ENCODE data around the gene GLI1. TPM values are rescaled to one million over a fixed set of nuclear protein-coding genes. Genes with fewer than 3 reads are reported as not detected.
A peak's percentile ranks its signal among the peaks of the same experiment; 100 is the strongest.
"Not testable (repeated sequence)": the region's sequence is repeated elsewhere in the genome, so short reads cannot be mapped to it uniquely, and the experiment has no call there.

GLI1 gene
- total RNA-seq, 2 donors from 2014 or later, result 0.10 to 0.22 TPM

- Mint-ChIP-seq H3K4me3 (no peak overlapping the region), H3K27ac (peak overlapping the region; percentile 74), H3K4me1 (peaks cover under 1% of the 10 kb centered on the region), H3K27me3 (no peaks in the 10 kb centered on the region), H3K36me3 (ENCODE audit: low read depth) (peaks cover 8% of the 10 kb centered on the region)
- no peaks in the 10 kb centered on the region for H3K9me3 ChIP-seq (ENCODE audit: control insufficient read depth, low read length, poor library complexity, severe bottlenecking)
- ATAC-seq (no peak), DNase-seq (no peak)
Observed at GRCh38 chr12:57511588-57512325, 52.2 kb downstream of the GLI1 start.

GRCh38 chr12:57512665-57513064 is 53.1 kb downstream of the GLI1 start:
- ATAC-seq (no peak), DNase-seq (no peak)
- peaks cover 7% of the 10 kb centered on the region for H3K4me1 Mint-ChIP-seq
- no peak overlapping the region for H3K27ac Mint-ChIP-seq
- H3K27me3 Mint-ChIP-seq, result no peaks in the 10 kb centered on the region
- no peaks in the 10 kb centered on the region for H3K9me3 ChIP-seq (ENCODE audit: control insufficient read depth, low read length, poor library complexity, severe bottlenecking)
- no peak overlapping the region for H3K4me3 Mint-ChIP-seq
- peaks cover 8% of the 10 kb centered on the region for H3K36me3 Mint-ChIP-seq (ENCODE audit: low read depth)

DNA sequence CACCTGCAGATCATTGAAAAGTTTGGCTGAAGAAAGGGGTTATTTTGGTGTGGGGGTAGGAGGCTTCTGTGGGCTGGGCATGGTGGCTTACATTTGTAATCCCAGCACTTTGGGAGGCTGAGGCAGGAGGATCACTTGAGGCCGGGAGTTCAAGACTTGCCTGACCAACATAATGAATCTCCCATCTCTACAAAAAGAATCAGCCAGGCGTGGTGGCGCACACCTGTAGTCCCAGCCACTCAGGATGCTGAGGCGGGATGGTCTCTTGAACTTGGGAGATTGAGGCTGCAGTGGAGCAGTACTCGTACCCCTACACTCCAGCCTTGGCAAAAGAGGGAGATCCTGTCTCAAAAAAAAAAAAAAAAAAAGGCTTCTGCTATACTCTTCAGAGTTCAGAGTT is 53.7 kb downstream of the GLI1 start:
- peaks cover 9% of the 10 kb centered on the region for H3K36me3 Mint-ChIP-seq (ENCODE audit: low read depth)
- no peak for DNase-seq
- peaks cover 10% of the 10 kb centered on the region for H3K4me1 Mint-ChIP-seq
- no peak overlapping the region for H3K27ac Mint-ChIP-seq
- H3K9me3 ChIP-seq (ENCODE audit: control insufficient read depth, low read length, poor library complexity, severe bottlenecking), result no peaks in the 10 kb centered on the region
- H3K4me3 Mint-ChIP-seq, result no peak overlapping the region
- H3K27me3 Mint-ChIP-seq, result no peaks in the 10 kb centered on the region
- ATAC-seq, result no peak

GRCh38 chr12:57513677-57514076 is 54.1 kb downstream of the GLI1 start:
- H3K27me3 Mint-ChIP-seq; DNase-seq; H3K27ac Mint-ChIP-seq; H3K9me3 ChIP-seq (ENCODE audit: control insufficient read depth, low read length, poor library complexity, severe bottlenecking); H3K4me3 Mint-ChIP-seq; ATAC-seq: not testable (repeated sequence)
- Mint-ChIP-seq H3K36me3 (ENCODE audit: low read depth) (peaks cover 12% of the 10 kb centered on the region), H3K4me1 (peaks cover 14% of the 10 kb centered on the region)

GRCh38 chr12:57514246-57514645 is 54.7 kb downstream of the GLI1 start:
- H3K9me3 ChIP-seq (ENCODE audit: control insufficient read depth, low read length, poor library complexity, severe bottlenecking); DNase-seq; H3K27me3 Mint-ChIP-seq; ATAC-seq; H3K4me3 Mint-ChIP-seq: not testable (repeated sequence)
- H3K36me3 Mint-ChIP-seq (ENCODE audit: low read depth), result peaks cover 14% of the 10 kb centered on the region
- peaks cover 19% of the 10 kb centered on the region for H3K4me1 Mint-ChIP-seq
- H3K27ac Mint-ChIP-seq, result peak overlapping the region; percentile 34

- H3K27ac Mint-ChIP-seq, result no peak overlapping the region
- DNase-seq (no peak), ATAC-seq (no peak)
- H3K9me3 ChIP-seq (ENCODE audit: control insufficient read depth, low read length, poor library complexity, severe bottlenecking), result no peaks in the 10 kb centered on the region
- H3K4me3 Mint-ChIP-seq, result no peak overlapping the region
- H3K27me3 Mint-ChIP-seq, result no peaks in the 10 kb centered on the region
- H3K36me3 Mint-ChIP-seq (ENCODE audit: low read depth), result peaks cover 11% of the 10 kb centered on the region
- H3K4me1 Mint-ChIP-seq, result peaks cover 22% of the 10 kb centered on the region
Observed at GRCh38 chr12:57514720-57515407, 55.3 kb downstream of the GLI1 start.

DNA sequence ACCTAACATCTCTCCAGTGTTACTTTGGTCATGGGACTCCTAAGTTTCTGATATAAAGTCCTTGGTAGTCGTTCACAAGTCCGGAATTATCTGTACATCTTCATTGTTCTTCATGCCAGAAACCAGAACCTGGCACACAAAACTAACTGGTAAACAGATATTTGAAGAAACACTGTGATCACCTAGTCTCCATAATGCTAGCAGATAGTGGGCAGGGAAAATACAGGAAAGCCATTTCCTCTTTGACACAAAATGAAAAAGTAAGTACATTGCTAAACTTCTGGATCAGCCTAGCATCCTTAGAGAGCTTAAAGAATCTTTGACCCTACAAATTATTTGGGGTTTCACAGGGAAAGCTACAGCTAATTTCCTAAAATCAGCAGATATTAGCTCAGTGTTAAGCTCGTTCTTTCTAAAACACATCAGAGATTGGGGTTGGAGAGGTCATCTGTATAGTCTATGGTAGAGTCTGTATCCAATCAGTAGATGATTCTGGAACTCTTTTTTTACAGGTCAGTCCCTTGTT is 55.9 kb downstream of the GLI1 start:
- no peak for ATAC-seq
- Mint-ChIP-seq H3K4me3 (no peak overlapping the region), H3K27ac (peak overlapping the region; percentile 98), H3K36me3 (ENCODE audit: low read depth) (peaks cover 11% of the 10 kb centered on the region), H3K27me3 (no peaks in the 10 kb centered on the region), H3K4me1 (peaks cover 26% of the 10 kb centered on the region)
- H3K9me3 ChIP-seq (ENCODE audit: control insufficient read depth, low read length, poor library complexity, severe bottlenecking), result no peaks in the 10 kb centered on the region
- no peak for DNase-seq

DNA sequence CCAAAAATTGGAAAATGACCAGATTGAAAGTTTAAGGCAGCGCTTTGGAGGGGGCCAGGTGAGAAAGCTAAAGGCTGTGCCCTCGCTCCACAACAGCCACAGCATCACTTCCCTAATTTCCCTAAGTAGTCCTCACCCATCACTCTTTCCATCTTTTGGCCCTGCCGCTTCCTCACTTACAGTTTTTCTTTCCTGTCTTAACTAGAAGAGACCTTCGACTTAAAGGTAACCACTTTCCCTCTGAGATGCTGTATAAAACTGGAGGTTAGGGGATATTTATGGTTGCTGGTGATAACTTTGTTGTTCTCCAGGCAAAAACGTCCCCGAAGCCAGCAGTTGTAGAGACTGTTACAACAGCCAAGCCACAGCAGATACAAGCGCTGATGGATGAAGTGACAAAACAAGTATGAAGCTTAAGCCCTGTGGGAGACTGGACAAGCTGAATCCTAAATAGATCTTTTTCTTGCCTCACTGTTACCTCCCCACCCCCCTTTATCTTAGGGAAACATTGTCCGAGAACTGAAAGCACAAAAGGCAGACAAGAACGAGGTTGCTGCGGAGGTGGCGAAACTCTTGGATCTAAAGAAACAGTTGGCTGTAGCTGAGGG is 56.5 kb downstream of the GLI1 start:
- H3K27me3 Mint-ChIP-seq, result no peaks in the 10 kb centered on the region
- no peaks in the 10 kb centered on the region for H3K9me3 ChIP-seq (ENCODE audit: control insufficient read depth, low read length, poor library complexity, severe bottlenecking)
- H3K4me3 Mint-ChIP-seq, result no peak overlapping the region
- H3K27ac Mint-ChIP-seq, result peak overlapping the region; percentile 98
- ATAC-seq (no peak), DNase-seq (no peak)
- peaks cover 27% of the 10 kb centered on the region for H3K4me1 Mint-ChIP-seq
- peaks cover 11% of the 10 kb centered on the region for H3K36me3 Mint-ChIP-seq (ENCODE audit: low read depth)

GRCh38 chr12:57516617-57517153 is 57.1 kb downstream of the GLI1 start:
- ATAC-seq (no peak), DNase-seq (no peak)
- Mint-ChIP-seq H3K4me1 (peaks cover 31% of the 10 kb centered on the region), H3K36me3 (ENCODE audit: low read depth) (peaks cover 11% of the 10 kb centered on the region), H3K4me3 (no peak overlapping the region), H3K27me3 (no peaks in the 10 kb centered on the region), H3K27ac (peak overlapping the region; percentile 98)
- H3K9me3 ChIP-seq (ENCODE audit: control insufficient read depth, low read length, poor library complexity, severe bottlenecking), result no peaks in the 10 kb centered on the region

DNA sequence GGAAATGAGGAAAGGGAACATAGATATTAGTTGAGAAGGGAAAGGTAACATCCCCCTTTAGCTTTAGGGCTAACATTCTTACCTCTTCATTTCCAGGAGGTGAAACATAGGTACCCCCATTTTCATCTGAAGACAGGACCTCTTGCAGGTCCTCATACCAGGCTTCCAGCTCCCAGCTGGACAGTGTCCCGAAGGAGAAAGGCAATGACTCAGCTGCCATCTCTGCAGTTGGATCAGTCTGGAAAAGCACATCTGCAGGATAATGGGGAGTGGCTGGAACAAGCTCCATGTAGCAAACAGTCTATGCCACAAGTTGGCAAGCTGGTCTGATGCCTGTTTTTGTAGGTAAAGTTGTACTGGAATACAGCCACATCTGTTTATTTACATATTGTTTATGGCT is 57.6 kb downstream of the GLI1 start:
- H3K4me3 Mint-ChIP-seq, result no peak overlapping the region
- H3K4me1 Mint-ChIP-seq, result peaks cover 35% of the 10 kb centered on the region
- no peaks in the 10 kb centered on the region for H3K27me3 Mint-ChIP-seq
- peaks cover 9% of the 10 kb centered on the region for H3K36me3 Mint-ChIP-seq (ENCODE audit: low read depth)
- DNase-seq (no peak), ATAC-seq (no peak)
- H3K9me3 ChIP-seq (ENCODE audit: control insufficient read depth, low read length, poor library complexity, severe bottlenecking), result no peaks in the 10 kb centered on the region
- peak overlapping the region; percentile 98 for H3K27ac Mint-ChIP-seq

DNA sequence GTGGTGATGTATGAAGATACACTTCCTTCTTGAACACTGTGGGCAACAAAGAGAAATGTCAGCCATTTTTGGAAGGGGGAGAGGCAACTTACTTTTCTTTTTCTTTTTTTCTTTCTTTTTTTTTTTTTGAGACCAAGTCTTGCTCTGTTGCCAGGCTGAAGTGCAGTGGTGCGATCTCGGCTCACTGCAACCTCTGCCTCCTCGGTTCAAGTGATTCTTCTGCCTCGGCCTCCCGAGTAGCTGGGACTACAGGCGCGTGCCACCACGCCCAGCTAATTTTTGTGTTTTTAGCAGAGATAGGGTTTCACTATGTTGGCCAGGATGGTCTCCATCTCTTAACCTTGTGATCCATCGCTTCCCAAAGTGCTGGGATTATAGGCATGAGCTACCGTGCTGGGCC is 58.1 kb downstream of the GLI1 start:
- Mint-ChIP-seq H3K4me1 (peaks cover 35% of the 10 kb centered on the region), H3K4me3 (peak overlapping the region; percentile 25), H3K27ac (peak overlapping the region; percentile 98)
- H3K27me3 Mint-ChIP-seq; DNase-seq; H3K36me3 Mint-ChIP-seq (ENCODE audit: low read depth); H3K9me3 ChIP-seq (ENCODE audit: control insufficient read depth, low read length, poor library complexity, severe bottlenecking); ATAC-seq: not testable (repeated sequence)

- H3K27me3 Mint-ChIP-seq, result no peaks in the 10 kb centered on the region
- H3K36me3 Mint-ChIP-seq (ENCODE audit: low read depth), result peaks cover 9% of the 10 kb centered on the region
- H3K4me3 Mint-ChIP-seq, result peak overlapping the region; percentile 97
- ATAC-seq, result no peak
- peaks cover 37% of the 10 kb centered on the region for H3K4me1 Mint-ChIP-seq
- H3K9me3 ChIP-seq (ENCODE audit: control insufficient read depth, low read length, poor library complexity, severe bottlenecking), result no peaks in the 10 kb centered on the region
- no peak for DNase-seq
- H3K27ac Mint-ChIP-seq, result peak overlapping the region; percentile 98
Observed at GRCh38 chr12:57518176-57518919, 58.8 kb downstream of the GLI1 start.

Measured in T-helper 17 cell (primary cell).